Duodenal mucosa (tissue), 2 donors: ENCODE data around the gene CHST8.

Experiments
- H3K27ac ChIP-seq: one replicate; pipeline ENCODE4 v1.7.0; 2013; ENCODE audit warnings: low read depth, low read length
- H3K27me3 ChIP-seq, 2 donors: one replicate each; pipeline ENCODE4 v1.7.0; 2013; ENCODE audit warnings: low read length in 2 of 2, control low read depth in 1 of 2; ENCODE audit not compliant: insufficient read depth in 2 of 2, control insufficient read depth in 1 of 2
- H3K36me3 ChIP-seq, 2 donors: one replicate each; pipeline ENCODE4 v1.7.0; 2013; ENCODE audit warnings: low read length in 2 of 2, control low read depth in 1 of 2; ENCODE audit not compliant: insufficient read depth in 2 of 2, control insufficient read depth in 1 of 2
- H3K4me1 ChIP-seq, 2 donors: one replicate each; pipeline ENCODE4 v1.7.0; 2013; ENCODE audit warnings: low read length in 2 of 2, control low read depth in 1 of 2; ENCODE audit not compliant: insufficient read depth in 2 of 2, control insufficient read depth in 1 of 2
- H3K4me3 ChIP-seq, 2 donors: one replicate each; pipeline ENCODE4 v1.7.0; 2013; ENCODE audit warnings: low read length in 2 of 2, low read depth in 1 of 2
- H3K9ac ChIP-seq, 2 donors: one replicate each; pipeline ENCODE4 v1.7.0; 2013; ENCODE audit warnings: low read length in 2 of 2, low read depth in 1 of 2
- H3K9me3 ChIP-seq, 2 donors: one replicate each; pipeline ENCODE4 v1.7.0; 2013; ENCODE audit warnings: low read length in 2 of 2, control low read depth in 1 of 2; ENCODE audit not compliant: control insufficient read depth in 1 of 2

CHST8 gene

GRCh38 chr19:33773704-33774624 is 152.2 kb downstream of the CHST8 start:
- no peak overlapping the region for H3K4me3 ChIP-seq
- no peaks in the 10 kb centered on the region for H3K36me3 ChIP-seq
- H3K27ac ChIP-seq = no peak overlapping the region
- H3K9me3 ChIP-seq = no peaks in the 10 kb centered on the region
- peaks cover 0 to 4% of the 10 kb centered on the region in 2 donors for H3K4me1 ChIP-seq
- peaks cover 7 to 13% of the 10 kb centered on the region in 2 donors for H3K27me3 ChIP-seq
- no peak overlapping the region for H3K9ac ChIP-seq

GRCh38 chr19:33774751-33775150 is 153.0 kb downstream of the CHST8 start:
- H3K4me3 ChIP-seq = no peak overlapping the region
- no peaks in the 10 kb centered on the region for H3K36me3 ChIP-seq
- peaks cover 0 to 4% of the 10 kb centered on the region in 2 donors for H3K4me1 ChIP-seq
- H3K27me3 ChIP-seq = peaks cover 12 to 15% of the 10 kb centered on the region in 2 donors
- H3K27ac ChIP-seq = no peak overlapping the region
- H3K9ac ChIP-seq = no peak overlapping the region
- H3K9me3 ChIP-seq = no peaks in the 10 kb centered on the region

- Histone ChIP-seq H3K9me3 (no peaks in the 10 kb centered on the region), H3K4me1 (peaks cover 0 to 4% of the 10 kb centered on the region in 2 donors), H3K27ac (no peak overlapping the region), H3K27me3 (peaks cover 19 to 22% of the 10 kb centered on the region in 2 donors), H3K36me3 (no peaks in the 10 kb centered on the region), H3K9ac (no peak overlapping the region), H3K4me3 (no peak overlapping the region)
Measured at GRCh38 chr19:33775731-33776487, 154.2 kb downstream of the CHST8 start.

DNA sequence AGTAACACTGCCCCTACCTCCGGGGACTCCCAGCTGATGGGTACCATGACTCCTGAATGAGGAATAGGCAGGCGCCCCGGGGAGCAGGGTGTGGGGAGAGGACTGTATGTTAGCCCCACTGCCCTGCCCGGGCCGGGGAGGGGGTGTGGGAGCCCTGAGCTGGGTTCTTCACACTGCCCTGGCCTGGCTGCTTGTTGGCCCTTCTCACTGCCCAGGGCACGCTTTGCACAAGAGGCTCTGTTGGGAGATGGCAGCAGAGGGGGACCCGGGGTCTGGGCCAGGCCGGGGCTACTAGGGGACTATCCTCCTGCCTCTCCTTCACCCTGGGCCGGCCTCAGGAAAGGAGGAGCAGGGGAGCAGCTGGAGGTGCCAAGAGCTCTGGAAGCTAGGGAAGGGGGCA is 155.6 kb downstream of the CHST8 start:
- Histone ChIP-seq H3K27me3 (peaks cover 19 to 22% of the 10 kb centered on the region in 2 donors), H3K36me3 (no peaks in the 10 kb centered on the region), H3K4me1 (peaks cover 0 to 4% of the 10 kb centered on the region in 2 donors), H3K4me3 (no peak overlapping the region), H3K9ac (no peak overlapping the region), H3K9me3 (no peaks in the 10 kb centered on the region), H3K27ac (no peak overlapping the region)

GRCh38 chr19:33777753-33778088 is 156.0 kb downstream of the CHST8 start:
- Histone ChIP-seq H3K4me1 (peaks cover 0 to 4% of the 10 kb centered on the region in 2 donors), H3K27me3 (peaks cover 19 to 22% of the 10 kb centered on the region in 2 donors), H3K4me3 (no peak overlapping the region), H3K9me3 (no peaks in the 10 kb centered on the region), H3K9ac (no peak overlapping the region), H3K27ac (no peak overlapping the region), H3K36me3 (no peaks in the 10 kb centered on the region)

GRCh38 chr19:33778089-33778791 is 156.5 kb downstream of the CHST8 start:
- no peaks in the 10 kb centered on the region for H3K36me3 ChIP-seq
- no peak overlapping the region for H3K27ac ChIP-seq
- H3K4me3 ChIP-seq = peak overlapping the region in 1 of 2 donors; percentile 32
- no peaks in the 10 kb centered on the region for H3K9me3 ChIP-seq
- H3K27me3 ChIP-seq = peaks cover 19 to 22% of the 10 kb centered on the region in 2 donors
- H3K9ac ChIP-seq = no peak overlapping the region
- H3K4me1 ChIP-seq = peaks cover 0 to 4% of the 10 kb centered on the region in 2 donors

- no peak overlapping the region for H3K9ac ChIP-seq
- peaks cover 0 to 4% of the 10 kb centered on the region in 2 donors for H3K4me1 ChIP-seq
- no peak overlapping the region for H3K4me3 ChIP-seq
- H3K36me3 ChIP-seq = no peaks in the 10 kb centered on the region
- H3K9me3 ChIP-seq = no peaks in the 10 kb centered on the region
- peaks cover 19 to 22% of the 10 kb centered on the region in 2 donors for H3K27me3 ChIP-seq
- H3K27ac ChIP-seq = no peak overlapping the region
Measured at GRCh38 chr19:33779849-33780248, 158.1 kb downstream of the CHST8 start.

- Histone ChIP-seq H3K27ac (no peak overlapping the region), H3K27me3 (peaks cover 19 to 22% of the 10 kb centered on the region in 2 donors), H3K9me3 (no peaks in the 10 kb centered on the region), H3K4me1 (peaks cover 0 to 4% of the 10 kb centered on the region in 2 donors), H3K36me3 (no peaks in the 10 kb centered on the region), H3K9ac (no peak overlapping the region), H3K4me3 (no peak overlapping the region)
Measured at GRCh38 chr19:33780251-33780650, 158.5 kb downstream of the CHST8 start.

DNA sequence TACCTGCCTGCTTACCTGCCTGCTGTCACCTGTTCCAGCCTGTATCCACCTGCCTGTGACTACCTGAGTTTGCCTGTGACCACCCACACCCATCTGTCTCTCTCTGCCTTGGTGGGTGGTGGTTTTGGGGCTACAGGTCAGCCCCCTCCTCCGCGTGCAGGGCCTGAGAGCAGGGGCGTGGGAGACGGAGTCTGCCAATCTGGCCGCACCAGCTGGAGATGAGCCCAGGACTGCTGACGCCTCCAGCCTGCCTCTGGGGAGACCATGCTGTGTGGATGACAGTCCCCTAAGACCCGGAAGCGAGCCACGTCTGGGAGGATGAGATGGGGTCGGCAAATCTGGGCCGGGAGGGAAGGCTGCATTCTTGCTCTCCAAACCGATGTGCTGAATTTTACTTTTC is 159.0 kb downstream of the CHST8 start:
- Histone ChIP-seq H3K9me3 (no peaks in the 10 kb centered on the region), H3K27me3 (peaks cover 19 to 22% of the 10 kb centered on the region in 2 donors), H3K9ac (no peak overlapping the region), H3K27ac (no peak overlapping the region), H3K4me1 (peaks cover 0 to 4% of the 10 kb centered on the region in 2 donors), H3K36me3 (no peaks in the 10 kb centered on the region), H3K4me3 (no peak overlapping the region)
